HG03039 (cell line): ENCODE results near the gene SRGAP1.
"Not testable (repeated sequence)": the region's sequence is repeated elsewhere in the genome, so short reads cannot be mapped to it uniquely, and the experiment has no call there.

Experiments used
- ATAC-seq: cut with Tn5 transposase; IDR thresholded peaks from one replicate; pipeline ENCODE4 v1.9.1; 2021; ENCODE audit warnings: mild to moderate bottlenecking, moderate library complexity; ENCODE audit not compliant: unreplicated experiment

The SRGAP1 gene

GRCh38 chr12:63836936-63837335 lies 7.6 kb upstream of the SRGAP1 start:
- no peak for ATAC-seq

- no peak for ATAC-seq
Observed at GRCh38 chr12:63838411-63838810, 6.1 kb upstream of the SRGAP1 start.

GRCh38 chr12:63841011-63841410 lies 3.5 kb upstream of the SRGAP1 start:
- no peak for ATAC-seq

DNA sequence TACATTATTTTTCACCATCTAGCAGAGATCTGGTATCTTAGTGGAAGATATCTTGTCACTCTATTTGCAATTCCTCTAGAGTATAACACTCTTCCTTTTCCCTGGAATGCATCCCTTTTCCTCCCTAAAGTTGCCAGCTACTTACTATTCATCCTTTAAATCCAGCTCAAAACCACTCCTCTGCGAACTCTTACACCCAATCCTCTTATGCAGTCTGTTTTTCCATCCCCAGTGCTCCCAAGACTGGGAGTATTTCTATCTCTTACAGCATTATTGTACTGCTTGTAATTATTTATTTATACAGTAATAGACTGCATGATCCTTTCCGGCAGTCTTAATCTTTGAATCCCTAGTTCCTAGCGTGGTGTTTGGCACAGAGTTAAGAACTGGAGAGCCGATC lies 2.9 kb upstream of the SRGAP1 start:
- ATAC-seq: no peak

GRCh38 chr12:63842750-63843149 lies 1.8 kb upstream of the SRGAP1 start:
- not testable (repeated sequence) for ATAC-seq

- no peak for ATAC-seq
Observed at GRCh38 chr12:63843254-63843720, 1.2 kb upstream of the SRGAP1 start.

- peak; percentile 92 for ATAC-seq
Observed at GRCh38 chr12:63843721-63844390, 644 bp upstream of the SRGAP1 start.

GRCh38 chr12:63845726-63846125 lies 1.2 kb downstream of the SRGAP1 start:
- no peak for ATAC-seq

- no peak for ATAC-seq
Observed at GRCh38 chr12:63846238-63846967, 1.9 kb downstream of the SRGAP1 start.

DNA sequence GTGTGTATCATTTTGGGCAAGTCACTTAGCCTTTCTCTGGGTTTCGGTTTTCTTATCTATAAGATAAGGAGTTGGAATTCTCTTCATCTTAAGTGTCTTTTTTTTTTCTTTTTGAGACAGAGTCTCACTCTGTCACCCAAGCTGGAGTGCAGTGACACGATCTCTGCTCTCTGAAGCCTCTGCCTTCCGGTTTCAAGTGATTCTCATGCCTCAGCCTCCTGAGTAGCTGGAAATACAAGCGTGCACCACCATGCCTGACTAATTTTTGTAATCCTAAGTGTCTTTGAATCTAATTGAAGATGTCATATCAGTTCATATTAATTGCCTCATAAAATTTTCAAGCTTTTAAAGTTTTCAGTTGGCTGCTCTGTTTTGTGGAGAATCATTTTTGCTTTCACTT lies 4.0 kb downstream of the SRGAP1 start:
- ATAC-seq: no peak

DNA sequence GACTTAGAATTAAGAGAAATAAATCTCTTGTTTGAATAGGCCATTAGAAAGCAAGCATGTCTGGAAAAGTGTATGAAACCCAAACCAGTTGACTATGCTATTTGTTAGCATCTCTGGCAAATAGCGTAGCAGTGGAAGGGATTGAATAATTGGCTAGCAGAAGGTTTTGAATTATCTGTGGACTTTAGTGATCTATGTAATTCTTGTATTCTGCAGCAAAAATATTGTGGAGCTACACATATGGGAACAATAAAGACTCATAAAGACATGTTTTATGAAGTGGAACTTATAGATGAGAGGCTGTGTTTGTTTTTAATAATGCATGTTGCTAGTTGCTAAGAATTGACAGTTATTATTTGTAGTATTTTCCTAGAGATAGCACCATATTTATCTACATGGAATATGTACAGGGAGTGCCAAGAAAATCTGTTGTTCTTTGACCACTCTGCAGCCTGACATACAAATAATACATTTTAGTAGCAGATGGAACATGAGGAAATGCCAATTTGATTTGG lies 4.7 kb downstream of the SRGAP1 start:
- ATAC-seq: no peak

GRCh38 chr12:63849641-63850040 lies 5.1 kb downstream of the SRGAP1 start:
- no peak for ATAC-seq

GRCh38 chr12:63853978-63854377 lies 9.5 kb downstream of the SRGAP1 start:
- no peak for ATAC-seq

DNA sequence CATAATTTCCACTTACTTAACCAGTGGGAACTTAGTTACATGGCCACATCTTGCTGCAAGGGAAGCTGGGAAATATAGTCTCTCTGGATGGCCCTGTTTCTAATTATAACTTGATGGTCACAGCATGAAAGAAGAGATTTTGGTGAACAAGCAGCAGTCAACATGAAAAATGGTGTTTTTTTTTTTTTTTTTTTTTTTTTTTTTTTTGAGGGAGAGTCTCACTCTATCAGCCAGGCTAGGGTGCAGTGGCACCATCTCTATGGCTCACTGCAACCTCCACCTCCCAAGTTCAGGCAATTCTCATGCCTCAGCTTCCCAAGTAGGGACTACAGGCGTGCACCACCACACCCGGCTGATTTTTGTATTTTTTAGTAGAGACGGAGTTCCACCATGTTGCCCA lies 10.8 kb downstream of the SRGAP1 start:
- no peak for ATAC-seq

GRCh38 chr12:63857771-63858670 lies 13.5 kb downstream of the SRGAP1 start:
- no peak for ATAC-seq

GRCh38 chr12:63859880-63860279 lies 15.4 kb downstream of the SRGAP1 start:
- ATAC-seq: not testable (repeated sequence)

DNA sequence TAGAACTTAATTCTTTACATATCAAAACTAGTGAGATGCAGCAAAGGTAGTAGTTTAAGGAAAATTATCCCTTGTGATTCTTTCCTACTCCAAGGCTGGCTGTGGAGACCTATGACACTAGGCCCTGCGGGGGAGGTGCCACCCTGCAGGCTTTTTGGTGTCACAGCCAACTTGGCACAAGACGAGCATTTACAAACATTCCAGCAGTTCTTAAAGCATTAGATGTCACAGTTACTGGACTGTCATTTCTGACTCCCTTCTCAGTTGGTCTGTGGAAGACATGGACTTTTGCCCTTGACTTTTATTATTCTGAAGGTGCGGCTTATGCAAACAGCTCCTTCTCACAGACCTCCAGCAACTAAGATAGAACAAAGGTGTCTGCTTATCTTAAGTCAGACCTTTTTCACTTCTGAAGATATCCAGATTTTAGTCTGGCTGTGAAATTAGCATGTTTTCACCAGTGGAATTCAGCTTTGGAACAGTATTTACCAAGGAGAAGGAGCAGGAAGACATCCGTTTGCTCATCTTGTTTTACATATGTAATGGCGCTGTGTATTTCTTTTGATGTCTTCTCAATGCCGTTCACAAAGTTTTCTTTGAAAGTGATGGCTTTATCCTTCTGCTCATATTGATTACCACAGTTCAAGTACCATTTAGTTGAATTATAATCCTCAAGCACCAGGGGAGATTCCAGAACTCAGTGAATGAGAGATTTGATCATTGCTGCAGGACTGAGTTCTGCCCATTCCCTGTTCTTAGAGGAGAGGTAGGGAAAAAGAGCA lies 17.9 kb downstream of the SRGAP1 start:
- no peak for ATAC-seq

- no peak for ATAC-seq
Observed at GRCh38 chr12:63862969-63863230, 18.4 kb downstream of the SRGAP1 start.

DNA sequence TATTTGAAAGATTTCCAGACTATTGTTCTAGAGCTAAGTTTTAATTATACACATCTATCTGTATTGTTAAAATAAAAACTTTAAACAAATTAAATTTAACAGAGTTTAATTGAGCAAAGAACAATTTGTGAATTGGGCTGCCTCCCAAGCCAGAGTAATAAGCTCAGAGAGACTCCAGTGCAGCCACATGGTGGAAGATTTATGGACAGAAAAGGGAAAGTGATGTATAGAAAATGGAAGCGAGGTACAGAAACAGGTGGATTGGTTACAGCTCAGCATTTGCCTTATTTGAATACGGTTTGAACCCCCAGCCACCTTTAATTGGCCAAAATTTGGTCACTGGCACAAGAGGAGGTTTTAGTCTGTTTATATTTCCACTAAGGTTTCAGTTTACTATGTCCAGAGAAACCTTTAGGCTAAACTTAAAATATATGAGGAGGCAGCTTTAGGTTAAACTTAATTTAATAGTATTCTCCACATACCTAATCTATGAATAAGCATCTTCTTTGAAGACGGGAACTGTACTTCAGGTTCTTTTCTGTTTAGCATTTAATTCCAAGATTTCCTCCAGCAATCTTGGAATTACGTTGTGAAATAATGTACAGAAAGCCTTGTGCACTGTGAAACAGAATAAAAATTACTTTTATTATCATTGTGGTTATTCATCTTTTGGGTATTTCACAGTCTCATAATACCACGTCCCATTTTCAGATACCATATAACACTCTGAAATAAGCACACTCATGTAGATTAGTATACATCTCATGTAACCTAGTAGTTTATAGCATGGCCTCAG lies 19.4 kb downstream of the SRGAP1 start:
- ATAC-seq: no peak

GRCh38 chr12:63864454-63864706 lies 19.9 kb downstream of the SRGAP1 start:
- ATAC-seq: no peak
